Testis (tissue), 2 donors: ENCODE results near the gene MEPCE.

Experiments used
- POLR2A ChIP-seq: fragments of 450-650 bp; IDR thresholded peaks from one replicate; pipeline ENCODE4 v1.6.1; 2017; ENCODE audit warnings: antibody characterized with exemption, mild to moderate bottlenecking, moderate library complexity
- TF ChIP-seq, protein P1 (sequence below), 3 experiments: fragments of 450-650 bp in 2 of 3; fragments of 200-600 bp in 1 of 3; sonication (generic) in 1 of 3; IDR thresholded peaks; one replicate each; pipeline ENCODE4 v1.5.1; 2016 to 2019; ENCODE audit warnings: antibody characterized with exemption in 3 of 3, mild to moderate bottlenecking in 2 of 3, moderate library complexity in 1 of 3

GRCh38 chr7:100443096-100443840, 13.6 kb downstream of the MEPCE start:
- TF ChIP-seq POLR2A, result no peak
- TF ChIP-seq, protein P1, sequence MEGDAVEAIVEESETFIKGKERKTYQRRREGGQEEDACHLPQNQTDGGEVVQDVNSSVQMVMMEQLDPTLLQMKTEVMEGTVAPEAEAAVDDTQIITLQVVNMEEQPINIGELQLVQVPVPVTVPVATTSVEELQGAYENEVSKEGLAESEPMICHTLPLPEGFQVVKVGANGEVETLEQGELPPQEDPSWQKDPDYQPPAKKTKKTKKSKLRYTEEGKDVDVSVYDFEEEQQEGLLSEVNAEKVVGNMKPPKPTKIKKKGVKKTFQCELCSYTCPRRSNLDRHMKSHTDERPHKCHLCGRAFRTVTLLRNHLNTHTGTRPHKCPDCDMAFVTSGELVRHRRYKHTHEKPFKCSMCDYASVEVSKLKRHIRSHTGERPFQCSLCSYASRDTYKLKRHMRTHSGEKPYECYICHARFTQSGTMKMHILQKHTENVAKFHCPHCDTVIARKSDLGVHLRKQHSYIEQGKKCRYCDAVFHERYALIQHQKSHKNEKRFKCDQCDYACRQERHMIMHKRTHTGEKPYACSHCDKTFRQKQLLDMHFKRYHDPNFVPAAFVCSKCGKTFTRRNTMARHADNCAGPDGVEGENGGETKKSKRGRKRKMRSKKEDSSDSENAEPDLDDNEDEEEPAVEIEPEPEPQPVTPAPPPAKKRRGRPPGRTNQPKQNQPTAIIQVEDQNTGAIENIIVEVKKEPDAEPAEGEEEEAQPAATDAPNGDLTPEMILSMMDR (IDR thresholded peaks at IDR 0.05), result no peak
